ENCODE measurements around the gene CNOT1.

GRCh38 chr16:58644765-58645487 is 15.3 kb upstream of the CNOT1 start:
- TF ChIP-seq REST (IDR thresholded peaks at IDR 0.05; ENCODE audit: low read depth, low read length) (no peak), ZNF24 (IDR thresholded peaks at IDR 0.05) (no peak), CTCF (IDR thresholded peaks at IDR 0.05 in 2 of 3, conservative IDR thresholded peaks at IDR 0.05 in 1 of 3; ENCODE audit: control insufficient read depth in 2 of 3, extremely low read depth in 1 of 3, insufficient read depth in 1 of 3, low read depth in 3 of 3, low read length in 3 of 3) (no peak), POLR2AphosphoS5 (IDR thresholded peaks at IDR 0.05; ENCODE audit: low read length) (no peak), TAF1 (IDR thresholded peaks at IDR 0.05; ENCODE audit: borderline replicate concordance, low read depth, low read length) (no peak), E4F1 (IDR thresholded peaks at IDR 0.05; ENCODE audit: borderline replicate concordance, partially characterized antibody) (no peak), SIN3A (IDR thresholded peaks at IDR 0.05; ENCODE audit: low read depth, low read length) (no peak), CEBPB (IDR thresholded peaks at IDR 0.05; ENCODE audit: borderline replicate concordance in 1 of 2, low read depth in 2 of 2, low read length in 2 of 2) (no peak), NFYA (IDR thresholded peaks at IDR 0.05; ENCODE audit: borderline replicate concordance, low read depth, low read length) (no peak), ZNF687 (IDR thresholded peaks at IDR 0.05) (no peak), NFYB (IDR thresholded peaks at IDR 0.05; ENCODE audit: insufficient read depth, low read depth, low read length) (no peak), POLR2A (IDR thresholded peaks at IDR 0.05; ENCODE audit: low read depth, low read length) (no peak), ZBED1 (IDR thresholded peaks at IDR 0.05; ENCODE audit: borderline replicate concordance) (no peak)
